ENCODE data around the gene CYSTM1. TPM values are rescaled to one million over a fixed set of nuclear protein-coding genes. Genes with fewer than 3 reads are reported as not detected.

CYSTM1 gene
- total RNA-seq, 2 experiments from 2014 or later, result 21.4 to 36.7 TPM

DNA sequence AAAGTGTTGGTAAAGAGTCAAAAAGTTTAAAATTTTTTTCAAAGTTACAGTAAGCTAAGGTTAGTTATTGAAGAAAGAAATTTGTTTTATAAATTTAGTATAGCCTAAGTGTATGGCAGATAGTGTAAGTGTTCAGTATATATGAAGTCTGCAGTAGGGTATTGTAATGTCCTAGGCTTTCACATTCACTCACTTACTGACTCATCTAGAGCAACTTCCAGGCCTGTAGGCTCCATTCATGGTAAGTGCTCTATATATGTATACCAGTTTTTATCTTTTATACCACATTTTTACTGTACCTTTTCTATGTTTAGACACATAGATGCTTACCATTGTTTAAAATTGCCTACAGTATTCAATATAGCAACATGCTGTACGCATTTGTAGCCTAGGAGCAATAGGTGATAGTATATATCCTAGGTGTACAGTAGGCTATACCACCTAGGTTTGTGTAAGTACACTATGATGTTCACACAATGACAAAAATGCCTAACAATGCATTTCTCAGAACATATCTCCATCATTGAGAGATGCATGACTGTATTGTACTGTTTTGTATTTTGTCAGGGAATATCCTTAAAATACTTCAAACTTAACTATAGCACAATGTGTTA is 38.5 kb downstream of the CYSTM1 start:
- no peaks in the 10 kb centered on the region for H3K9me2 ChIP-seq (ENCODE audit: insufficient read depth, low read length)
- no TSS peak for BruUV-seq (replicated peaks)
- no peak for DNase-seq (ENCODE audit: low spot score)
- no peaks in the 10 kb centered on the region for H4K20me1 ChIP-seq (ENCODE audit: insufficient read depth, low read length)
- H3K4me1 ChIP-seq (ENCODE audit: insufficient read depth, low read length, poor library complexity, severe bottlenecking), result no peaks in the 10 kb centered on the region
- no peak overlapping the region for H3K4me3 ChIP-seq (ENCODE audit: low read depth, low read length, poor library complexity, severe bottlenecking)
- ChIA-PET CTCF (ENCODE audit: unreplicated experiment) (no interaction called here), POLR2A (interaction anchor here (0.5 to 1.0 kb wide), 7 partner anchors 37 to 1333 kb away, joined by 3 to 4 read pairs (median 3); no protein-coding TSS in a partner anchor)
- no peak overlapping the region for H2AFZ ChIP-seq (ENCODE audit: low read length)
- H3K27ac ChIP-seq (ENCODE audit: low read depth, low read length, poor library complexity, severe bottlenecking), result no peak overlapping the region
- TF ChIP-seq, protein P1, sequence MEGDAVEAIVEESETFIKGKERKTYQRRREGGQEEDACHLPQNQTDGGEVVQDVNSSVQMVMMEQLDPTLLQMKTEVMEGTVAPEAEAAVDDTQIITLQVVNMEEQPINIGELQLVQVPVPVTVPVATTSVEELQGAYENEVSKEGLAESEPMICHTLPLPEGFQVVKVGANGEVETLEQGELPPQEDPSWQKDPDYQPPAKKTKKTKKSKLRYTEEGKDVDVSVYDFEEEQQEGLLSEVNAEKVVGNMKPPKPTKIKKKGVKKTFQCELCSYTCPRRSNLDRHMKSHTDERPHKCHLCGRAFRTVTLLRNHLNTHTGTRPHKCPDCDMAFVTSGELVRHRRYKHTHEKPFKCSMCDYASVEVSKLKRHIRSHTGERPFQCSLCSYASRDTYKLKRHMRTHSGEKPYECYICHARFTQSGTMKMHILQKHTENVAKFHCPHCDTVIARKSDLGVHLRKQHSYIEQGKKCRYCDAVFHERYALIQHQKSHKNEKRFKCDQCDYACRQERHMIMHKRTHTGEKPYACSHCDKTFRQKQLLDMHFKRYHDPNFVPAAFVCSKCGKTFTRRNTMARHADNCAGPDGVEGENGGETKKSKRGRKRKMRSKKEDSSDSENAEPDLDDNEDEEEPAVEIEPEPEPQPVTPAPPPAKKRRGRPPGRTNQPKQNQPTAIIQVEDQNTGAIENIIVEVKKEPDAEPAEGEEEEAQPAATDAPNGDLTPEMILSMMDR (conservative IDR thresholded peaks at IDR 0.05; ENCODE audit: low read length), result no peak
- no peak for TF ChIP-seq EZH2phosphoT487 (IDR thresholded peaks at IDR 0.05; ENCODE audit: borderline replicate concordance, low read depth, low read length)
- intact Hi-C loops (cut with micrococcal nuclease; ENCODE audit: unreplicated experiment), result loop anchor here (10.0 kb wide), 1 partner anchor 411 kb away; no protein-coding TSS in a partner anchor
- no peaks in the 10 kb centered on the region; the same call in 1 of the 2 replicates for H3K36me3 ChIP-seq (ENCODE audit: insufficient read depth, low read length)
- H3K79me2 ChIP-seq (ENCODE audit: insufficient read depth, low read depth, low read length), result no peaks in the 10 kb centered on the region
- no peaks in the 10 kb centered on the region for H3K9me3 ChIP-seq (ENCODE audit: low read length)
- H3K4me2 ChIP-seq (ENCODE audit: low read length), result no peak overlapping the region

DNA sequence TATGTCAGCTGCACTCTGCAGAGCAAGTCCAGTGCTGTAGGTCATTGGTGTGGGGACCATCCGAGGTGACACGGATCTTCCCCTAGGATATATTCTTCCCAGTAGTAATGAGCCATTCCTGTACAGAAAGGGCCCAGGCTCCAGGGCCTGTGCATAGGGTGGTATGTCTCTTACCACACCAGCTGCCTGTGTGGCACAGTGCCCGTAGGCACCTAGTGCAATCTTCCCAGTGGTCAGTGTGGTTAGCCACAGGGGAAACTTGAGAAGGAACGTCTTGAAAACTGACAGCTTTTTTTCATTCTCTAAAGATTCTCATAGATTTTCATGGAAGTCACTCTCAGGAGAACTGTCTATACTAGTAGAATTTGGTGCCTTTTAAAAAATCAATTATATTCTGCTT is 39.8 kb downstream of the CYSTM1 start:
- H3K27ac ChIP-seq (ENCODE audit: low read depth, low read length, poor library complexity, severe bottlenecking), result no peak overlapping the region
- intact Hi-C loops (cut with micrococcal nuclease; ENCODE audit: unreplicated experiment), result loop anchor here (10.0 kb wide), 1 partner anchor 410 kb away; no protein-coding TSS in a partner anchor
- no peak overlapping the region for H3K4me2 ChIP-seq (ENCODE audit: low read length)
- ChIA-PET CTCF (ENCODE audit: unreplicated experiment) (no interaction called here), POLR2A (interaction anchor here (0.6 kb wide), 1 partner anchor 338 kb away, joined by 4 read pairs; no protein-coding TSS in a partner anchor)
- H2AFZ ChIP-seq (ENCODE audit: low read length), result no peak overlapping the region
- DNase-seq (ENCODE audit: low spot score), result no peak
- no peaks in the 10 kb centered on the region for H3K9me2 ChIP-seq (ENCODE audit: insufficient read depth, low read length)
- H3K79me2 ChIP-seq (ENCODE audit: insufficient read depth, low read depth, low read length), result no peaks in the 10 kb centered on the region
- no peaks in the 10 kb centered on the region for H4K20me1 ChIP-seq (ENCODE audit: insufficient read depth, low read length)
- H3K36me3 ChIP-seq (ENCODE audit: insufficient read depth, low read length), result no peaks in the 10 kb centered on the region; the same call in 1 of the 2 replicates
- no peak for TF ChIP-seq EZH2phosphoT487 (IDR thresholded peaks at IDR 0.05; ENCODE audit: borderline replicate concordance, low read depth, low read length)
- TF ChIP-seq, protein P1 (conservative IDR thresholded peaks at IDR 0.05; ENCODE audit: low read length), result no peak
- H3K4me3 ChIP-seq (ENCODE audit: low read depth, low read length, poor library complexity, severe bottlenecking), result no peak overlapping the region
- no peaks in the 10 kb centered on the region for H3K4me1 ChIP-seq (ENCODE audit: insufficient read depth, low read length, poor library complexity, severe bottlenecking)
- H3K9me3 ChIP-seq (ENCODE audit: low read length), result no peaks in the 10 kb centered on the region
- no TSS peak for BruUV-seq (replicated peaks)

DNA sequence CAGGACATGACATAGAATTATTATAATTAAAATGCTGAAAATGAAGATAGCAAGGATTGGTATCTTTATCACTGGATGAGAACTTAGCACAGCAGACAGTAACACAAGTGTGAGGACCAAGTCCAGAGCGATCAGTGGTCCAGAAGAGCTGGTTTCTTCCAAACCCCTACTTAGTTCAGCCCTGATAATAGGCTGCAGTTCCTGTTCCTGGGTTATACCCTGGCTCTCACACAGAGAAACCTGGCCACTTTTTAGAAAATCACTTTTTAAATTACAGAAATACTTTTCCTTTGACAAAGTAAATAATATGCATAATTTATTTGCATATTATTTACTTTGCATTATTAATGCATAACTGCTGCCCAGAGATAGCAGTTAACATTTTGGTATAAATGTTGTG is 40.3 kb downstream of the CYSTM1 start:
- no peaks in the 10 kb centered on the region for H3K4me1 ChIP-seq (ENCODE audit: insufficient read depth, low read length, poor library complexity, severe bottlenecking)
- ChIA-PET CTCF (ENCODE audit: unreplicated experiment) (no interaction called here), POLR2A (interaction anchor here (0.5 to 0.6 kb wide), 2 partner anchors 311 to 338 kb away, joined by 3 to 4 read pairs; no protein-coding TSS in a partner anchor)
- no peaks in the 10 kb centered on the region; the same call in 1 of the 2 replicates for H3K36me3 ChIP-seq (ENCODE audit: insufficient read depth, low read length)
- no peak overlapping the region for H3K4me2 ChIP-seq (ENCODE audit: low read length)
- no peaks in the 10 kb centered on the region for H3K79me2 ChIP-seq (ENCODE audit: insufficient read depth, low read depth, low read length)
- H3K9me3 ChIP-seq (ENCODE audit: low read length), result no peaks in the 10 kb centered on the region
- no peaks in the 10 kb centered on the region for H3K9me2 ChIP-seq (ENCODE audit: insufficient read depth, low read length)
- H3K4me3 ChIP-seq (ENCODE audit: low read depth, low read length, poor library complexity, severe bottlenecking), result no peak overlapping the region
- intact Hi-C loops (cut with micrococcal nuclease; ENCODE audit: unreplicated experiment), result loop anchor here (10.0 kb wide), 1 partner anchor 410 kb away; no protein-coding TSS in a partner anchor
- H2AFZ ChIP-seq (ENCODE audit: low read length), result no peak overlapping the region
- no peak for DNase-seq (ENCODE audit: low spot score)
- BruUV-seq (replicated peaks), result no TSS peak
- H3K27ac ChIP-seq (ENCODE audit: low read depth, low read length, poor library complexity, severe bottlenecking), result no peak overlapping the region
- no peaks in the 10 kb centered on the region for H4K20me1 ChIP-seq (ENCODE audit: insufficient read depth, low read length)
- no peak for TF ChIP-seq EZH2phosphoT487 (IDR thresholded peaks at IDR 0.05; ENCODE audit: borderline replicate concordance, low read depth, low read length)
- TF ChIP-seq, protein P1 (conservative IDR thresholded peaks at IDR 0.05; ENCODE audit: low read length), result no peak
